Rectal smooth muscle tissue (tissue), 1 donor: Measurements from ENCODE around the gene OSBPL3.

ENCODE experiments used
- H3K27ac ChIP-seq: one replicate; pipeline ENCODE4 v1.7.0; 2013; ENCODE audit warnings: low read depth, low read length, inconsistent platforms
- H3K27me3 ChIP-seq: one replicate; pipeline ENCODE4 v1.7.0; 2013; ENCODE audit warnings: low read length; ENCODE audit not compliant: control insufficient read depth, insufficient read depth
- H3K36me3 ChIP-seq: one replicate; pipeline ENCODE4 v1.7.0; 2013; ENCODE audit warnings: low read length; ENCODE audit not compliant: control insufficient read depth, insufficient read depth
- H3K4me1 ChIP-seq: one replicate; pipeline ENCODE4 v1.7.0; 2013; ENCODE audit warnings: low read length; ENCODE audit not compliant: control insufficient read depth, insufficient read depth
- H3K4me3 ChIP-seq: one replicate; pipeline ENCODE4 v1.7.0; 2013; ENCODE audit warnings: low read length
- H3K9ac ChIP-seq: one replicate; pipeline ENCODE4 v1.7.0; 2013; ENCODE audit warnings: low read length

The OSBPL3 gene

DNA sequence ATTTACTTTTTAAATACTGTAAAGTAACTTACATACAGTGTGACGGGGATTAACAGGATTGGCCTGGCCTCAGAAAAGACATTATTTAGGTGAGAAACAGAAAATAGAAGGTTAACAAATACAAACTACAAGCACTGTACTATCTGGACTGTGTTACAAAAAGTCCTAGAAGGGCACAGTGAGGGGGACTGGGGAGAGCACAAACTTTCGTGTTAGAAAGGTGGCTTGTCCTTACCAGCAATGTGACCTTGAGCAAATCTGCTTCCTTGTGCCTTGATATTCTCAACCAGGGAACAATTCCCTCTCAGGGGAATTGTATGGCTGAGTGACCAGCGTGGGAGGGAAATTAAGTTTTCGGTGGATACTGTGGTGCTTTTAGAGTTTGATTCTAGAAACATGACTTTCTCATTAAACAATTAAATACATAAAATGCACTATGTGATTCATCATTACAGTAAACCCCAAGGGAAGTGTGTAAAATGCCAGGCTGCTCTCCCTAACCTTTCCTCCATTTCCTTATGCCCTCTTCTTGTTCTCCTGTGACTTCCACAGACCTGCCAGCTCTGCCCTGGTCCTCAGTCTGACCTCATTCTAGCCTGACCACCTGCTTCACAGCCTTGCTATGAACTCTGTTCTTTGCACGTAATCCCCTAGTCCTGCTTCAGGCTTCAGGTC, 57.7 kb downstream of the OSBPL3 start:
- no peaks in the 10 kb centered on the region for H3K36me3 ChIP-seq
- H3K9ac ChIP-seq: no peak overlapping the region
- H3K27ac ChIP-seq: no peak overlapping the region
- no peak overlapping the region for H3K4me3 ChIP-seq
- H3K4me1 ChIP-seq: peaks cover 3% of the 10 kb centered on the region
- no peaks in the 10 kb centered on the region for H3K27me3 ChIP-seq

DNA sequence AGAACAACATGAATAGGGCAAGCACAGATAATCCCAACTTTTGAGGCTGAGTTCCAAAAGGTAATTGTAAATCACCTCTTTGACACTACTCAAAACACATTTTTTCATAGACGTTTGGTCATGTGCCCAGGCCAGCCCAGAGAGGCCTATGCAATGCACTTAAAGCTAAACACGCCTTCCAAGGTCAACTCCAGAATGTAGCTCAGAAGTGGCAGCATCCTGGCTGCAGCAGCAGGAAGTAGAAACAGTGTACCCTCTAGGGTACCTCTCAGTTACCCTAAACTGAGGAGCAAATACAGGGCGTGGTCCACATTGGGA, 58.7 kb downstream of the OSBPL3 start:
- no peaks in the 10 kb centered on the region for H3K36me3 ChIP-seq
- no peaks in the 10 kb centered on the region for H3K27me3 ChIP-seq
- peaks cover 3% of the 10 kb centered on the region for H3K4me1 ChIP-seq
- H3K4me3 ChIP-seq: no peak overlapping the region
- no peak overlapping the region for H3K9ac ChIP-seq
- H3K27ac ChIP-seq: no peak overlapping the region

GRCh38 chr7:24920451-24921361, 59.3 kb downstream of the OSBPL3 start:
- Histone ChIP-seq H3K27ac (no peak overlapping the region), H3K4me3 (no peak overlapping the region), H3K9ac (no peak overlapping the region), H3K4me1 (peaks cover 3% of the 10 kb centered on the region), H3K27me3 (no peaks in the 10 kb centered on the region), H3K36me3 (no peaks in the 10 kb centered on the region)

- no peak overlapping the region for H3K4me3 ChIP-seq
- H3K9ac ChIP-seq: no peak overlapping the region
- no peaks in the 10 kb centered on the region for H3K27me3 ChIP-seq
- H3K27ac ChIP-seq: no peak overlapping the region
- H3K4me1 ChIP-seq: no peaks in the 10 kb centered on the region
- no peaks in the 10 kb centered on the region for H3K36me3 ChIP-seq
These were observed 62.3 kb downstream of the OSBPL3 start for GRCh38 chr7:24917510-24918239.

- Histone ChIP-seq H3K27me3 (no peaks in the 10 kb centered on the region), H3K9ac (no peak overlapping the region), H3K4me3 (no peak overlapping the region), H3K27ac (no peak overlapping the region), H3K4me1 (no peaks in the 10 kb centered on the region), H3K36me3 (no peaks in the 10 kb centered on the region)
These were observed 63.4 kb downstream of the OSBPL3 start for GRCh38 chr7:24916463-24917040.

DNA sequence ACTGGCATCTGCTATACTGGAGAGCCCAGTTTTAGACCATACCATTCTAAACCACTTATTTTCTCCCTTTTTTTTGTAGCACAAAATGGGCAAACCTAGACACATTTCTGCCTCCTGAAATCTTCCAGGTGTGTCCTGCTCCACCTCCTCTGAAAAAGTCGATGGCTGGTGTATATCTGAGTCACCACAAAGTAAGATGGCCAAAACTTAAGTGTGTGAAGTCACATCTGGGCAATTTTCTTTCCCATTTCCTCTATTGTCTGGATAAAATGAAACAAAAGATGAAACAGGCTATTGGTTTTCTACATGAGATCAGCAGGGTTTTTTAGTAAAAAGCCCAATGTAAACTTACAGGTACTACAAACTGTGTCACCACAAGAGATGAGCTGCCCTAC, 65.5 kb downstream of the OSBPL3 start:
- Histone ChIP-seq H3K4me1 (no peaks in the 10 kb centered on the region), H3K4me3 (no peak overlapping the region), H3K9ac (no peak overlapping the region), H3K27me3 (no peaks in the 10 kb centered on the region), H3K27ac (no peak overlapping the region), H3K36me3 (no peaks in the 10 kb centered on the region)

GRCh38 chr7:24913801-24914464, 66.0 kb downstream of the OSBPL3 start:
- no peaks in the 10 kb centered on the region for H3K36me3 ChIP-seq
- H3K4me3 ChIP-seq: no peak overlapping the region
- H3K27ac ChIP-seq: no peak overlapping the region
- H3K9ac ChIP-seq: no peak overlapping the region
- H3K4me1 ChIP-seq: no peaks in the 10 kb centered on the region
- no peaks in the 10 kb centered on the region for H3K27me3 ChIP-seq

DNA sequence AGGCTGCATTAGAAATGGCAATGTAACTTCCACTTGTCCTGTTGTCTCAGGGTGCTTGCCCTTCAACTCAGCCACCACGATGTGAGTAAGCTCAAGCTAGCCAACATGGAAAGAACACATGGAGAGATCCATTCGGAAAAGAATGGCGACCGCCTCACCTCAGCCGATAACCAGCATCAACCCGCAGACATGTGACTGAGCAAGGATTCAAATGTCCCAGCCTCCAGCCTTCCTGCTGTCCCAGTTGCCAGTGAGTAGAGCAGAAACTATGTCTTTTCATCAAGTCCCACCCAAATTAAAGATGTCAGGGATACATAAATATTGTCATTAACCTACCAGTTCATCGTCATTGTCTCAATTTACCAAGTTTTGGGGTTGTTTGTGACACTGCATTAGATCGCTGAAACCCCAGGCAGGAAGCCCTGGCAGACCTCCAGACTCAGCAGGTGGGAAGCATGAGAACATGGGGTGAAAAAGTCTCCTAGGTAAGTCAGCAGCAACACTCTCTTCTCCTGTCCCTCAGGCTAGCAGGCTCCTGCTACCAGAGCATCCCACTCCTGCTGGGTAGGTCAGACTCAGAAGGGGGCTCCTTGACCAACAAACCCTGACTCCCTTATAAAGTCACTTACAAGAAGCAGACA, 67.0 kb downstream of the OSBPL3 start:
- no peaks in the 10 kb centered on the region for H3K4me1 ChIP-seq
- H3K4me3 ChIP-seq: no peak overlapping the region
- no peaks in the 10 kb centered on the region for H3K36me3 ChIP-seq
- no peak overlapping the region for H3K27ac ChIP-seq
- no peaks in the 10 kb centered on the region for H3K27me3 ChIP-seq
- H3K9ac ChIP-seq: no peak overlapping the region

GRCh38 chr7:24912424-24912823, 67.6 kb downstream of the OSBPL3 start:
- no peak overlapping the region for H3K27ac ChIP-seq
- no peak overlapping the region for H3K9ac ChIP-seq

DNA sequence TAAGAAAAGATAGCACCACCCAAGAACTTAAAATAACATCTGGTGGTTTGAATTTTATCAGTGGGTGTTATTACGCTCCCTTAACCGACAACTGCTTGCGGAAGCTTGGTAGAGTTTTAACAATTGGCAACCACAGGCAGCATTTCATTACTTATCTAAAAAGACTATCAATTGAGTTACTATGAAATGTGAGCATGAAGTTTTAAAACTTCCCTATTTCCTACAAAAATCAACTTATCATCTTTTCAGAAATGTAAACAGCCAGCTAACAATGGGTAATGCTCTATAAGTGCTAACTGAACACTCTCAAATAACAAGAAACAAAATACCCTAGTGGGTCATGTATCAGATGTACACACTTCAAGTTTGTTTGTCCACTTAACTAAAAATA, 68.8 kb downstream of the OSBPL3 start:
- Histone ChIP-seq H3K27ac (no peak overlapping the region), H3K9ac (no peak overlapping the region), H3K4me1 (no peaks in the 10 kb centered on the region), H3K27me3 (no peaks in the 10 kb centered on the region), H3K36me3 (no peaks in the 10 kb centered on the region), H3K4me3 (no peak overlapping the region)

More at GRCh38 chr7:24912424-24912823, 67.6 kb downstream of the OSBPL3 start:
- H3K36me3 ChIP-seq: no peaks in the 10 kb centered on the region
- H3K4me3 ChIP-seq: no peak overlapping the region
- no peaks in the 10 kb centered on the region for H3K4me1 ChIP-seq
- H3K27me3 ChIP-seq: no peaks in the 10 kb centered on the region

GRCh38 chr7:24910551-24911212, 69.3 kb downstream of the OSBPL3 start:
- Histone ChIP-seq H3K9ac (no peak overlapping the region), H3K4me1 (no peaks in the 10 kb centered on the region), H3K27ac (no peak overlapping the region), H3K36me3 (no peaks in the 10 kb centered on the region), H3K4me3 (no peak overlapping the region), H3K27me3 (no peaks in the 10 kb centered on the region)
